BLaER1 (cell line): ENCODE measurements around the gene DNM2.
"Not testable (repeated sequence)": the region's sequence is repeated elsewhere in the genome, so short reads cannot be mapped to it uniquely, and the experiment has no call there.

Experiments
- H3K27ac ChIP-seq: shearing (Covaris generic); formaldehyde crosslinking; 2 replicates; pipeline ENCODE4 v1.8.1; 2022
- H3K27me3 ChIP-seq: shearing (Covaris generic); formaldehyde crosslinking; 2 replicates; pipeline ENCODE4 v1.8.1; 2022
- H3K36me3 ChIP-seq: shearing (Covaris generic); formaldehyde crosslinking; 2 replicates; pipeline ENCODE4 v1.8.1; 2022
- H3K4me1 ChIP-seq: shearing (Covaris generic); formaldehyde crosslinking; 2 replicates; pipeline ENCODE4 v1.8.1; 2022
- H3K4me2 ChIP-seq: shearing (Covaris generic); formaldehyde crosslinking; 2 replicates; pipeline ENCODE4 v1.8.1; 2022
- H3K4me3 ChIP-seq: shearing (Covaris generic); formaldehyde crosslinking; 2 replicates; pipeline ENCODE4 v1.8.1; 2022
- H3K9ac ChIP-seq: shearing (Covaris generic); formaldehyde crosslinking; 2 replicates; pipeline ENCODE4 v1.8.1; 2022
- H3K9me3 ChIP-seq: shearing (Covaris generic); formaldehyde crosslinking; 2 replicates; pipeline ENCODE4 v1.8.1; 2022
- H4K20me1 ChIP-seq: shearing (Covaris generic); formaldehyde crosslinking; 2 replicates; pipeline ENCODE4 v1.8.1; 2022
- Cebpa-rat ChIP-seq: shearing (Covaris generic); IDR thresholded peaks from 2 replicates; pipeline ENCODE4 v1.8.1; 2022

The DNM2 gene

DNA sequence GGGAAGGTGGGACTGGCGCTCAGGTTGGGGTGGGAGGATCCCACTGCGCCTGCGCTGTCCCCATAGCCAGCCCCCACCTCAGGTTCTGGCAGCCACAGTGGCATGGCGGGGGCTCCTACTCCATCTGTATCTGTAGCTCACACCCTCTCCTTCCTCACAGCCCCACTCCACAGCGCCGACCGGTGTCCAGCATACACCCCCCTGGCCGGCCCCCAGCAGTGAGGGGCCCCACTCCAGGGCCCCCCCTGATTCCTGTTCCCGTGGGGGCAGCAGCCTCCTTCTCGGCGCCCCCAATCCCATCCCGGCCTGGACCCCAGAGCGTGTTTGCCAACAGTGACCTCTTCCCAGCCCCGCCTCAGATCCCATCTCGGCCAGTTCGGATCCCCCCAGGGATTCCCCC is 112.1 kb downstream of the DNM2 start:
- Histone ChIP-seq H3K4me1 (peaks cover 17% of the 10 kb centered on the region), H3K27ac (no peak overlapping the region), H3K9ac (no peak overlapping the region), H3K27me3 (no peaks in the 10 kb centered on the region), H3K9me3 (no peaks in the 10 kb centered on the region), H3K4me3 (no peak overlapping the region), H3K36me3 (peaks cover 98% of the 10 kb centered on the region), H4K20me1 (peaks cover 80% of the 10 kb centered on the region), H3K4me2 (no peak overlapping the region)
- TF ChIP-seq Cebpa-rat = no peak

- no peak for TF ChIP-seq Cebpa-rat
- H3K27ac ChIP-seq = no peak overlapping the region
- no peaks in the 10 kb centered on the region for H3K27me3 ChIP-seq
- H4K20me1 ChIP-seq = peaks cover 83% of the 10 kb centered on the region
- peaks cover 98% of the 10 kb centered on the region for H3K36me3 ChIP-seq
- no peaks in the 10 kb centered on the region for H3K9me3 ChIP-seq
- no peak overlapping the region for H3K4me3 ChIP-seq
- peaks cover 20% of the 10 kb centered on the region for H3K4me1 ChIP-seq
- no peak overlapping the region for H3K9ac ChIP-seq
- H3K4me2 ChIP-seq = no peak overlapping the region
Measured at GRCh38 chr19:10830370-10830769, 112.5 kb downstream of the DNM2 start.

DNA sequence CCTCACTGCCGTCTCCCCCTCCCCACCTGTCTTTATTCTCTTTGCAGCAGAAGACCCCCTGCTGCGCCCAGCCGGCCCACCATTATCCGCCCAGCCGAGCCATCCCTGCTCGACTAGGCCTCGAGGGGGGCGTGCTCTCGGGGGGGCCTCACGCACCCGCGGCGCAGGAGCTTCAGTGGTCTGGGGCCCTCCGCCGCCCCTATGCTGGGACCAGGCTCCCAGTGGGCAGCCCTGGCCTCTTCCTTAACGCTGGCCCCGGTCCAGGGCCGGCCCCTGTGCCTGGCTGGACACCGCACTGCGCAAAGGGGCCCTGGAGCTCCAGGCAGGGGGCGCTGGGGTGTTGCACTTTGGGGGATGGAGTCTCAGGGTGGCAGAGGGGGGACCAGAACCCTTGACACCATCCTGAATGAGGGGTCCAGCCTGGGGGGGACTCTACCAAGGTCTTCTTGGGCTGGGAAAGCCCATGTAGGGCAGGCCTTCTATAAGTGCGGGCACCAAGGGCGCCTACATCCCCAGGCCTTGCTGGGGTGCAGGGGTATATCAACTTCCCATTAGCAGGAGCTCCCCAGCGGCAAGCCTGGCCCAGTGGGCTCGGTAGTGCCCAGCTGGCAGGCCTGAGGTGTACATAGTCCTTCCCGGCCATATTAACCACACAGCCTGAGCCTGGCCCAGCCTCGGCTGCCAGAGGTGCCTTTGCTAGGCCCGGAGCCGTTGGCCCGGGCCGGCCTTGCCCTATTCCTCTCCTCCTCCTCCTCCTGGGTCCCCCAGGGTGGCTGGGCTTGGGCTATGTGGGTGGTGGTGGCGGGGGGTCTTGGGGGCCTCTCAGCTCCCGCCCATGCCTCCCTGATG is 113.3 kb downstream of the DNM2 start:
- Histone ChIP-seq H3K36me3 (peaks cover 90% of the 10 kb centered on the region), H3K9ac (no peak overlapping the region), H4K20me1 (peaks cover 77% of the 10 kb centered on the region), H3K4me3 (no peak overlapping the region), H3K4me1 (peaks cover 13% of the 10 kb centered on the region), H3K9me3 (no peaks in the 10 kb centered on the region), H3K27me3 (no peaks in the 10 kb centered on the region), H3K27ac (no peak overlapping the region), H3K4me2 (no peak overlapping the region)
- TF ChIP-seq Cebpa-rat = no peak

- peaks cover 79% of the 10 kb centered on the region for H3K36me3 ChIP-seq
- no peak overlapping the region for H3K9ac ChIP-seq
- H3K27me3 ChIP-seq = no peaks in the 10 kb centered on the region
Measured at GRCh38 chr19:10831987-10832938, 114.4 kb downstream of the DNM2 start.

GRCh38 chr19:10832939-10833296 is 115.0 kb downstream of the DNM2 start:
- no peak overlapping the region for H3K9ac ChIP-seq
- H3K27ac ChIP-seq = no peak overlapping the region
- H3K27me3 ChIP-seq = no peaks in the 10 kb centered on the region
- no peak overlapping the region for H3K4me2 ChIP-seq
- no peak overlapping the region for H3K4me3 ChIP-seq
- peaks cover 73% of the 10 kb centered on the region for H3K36me3 ChIP-seq
- no peak for TF ChIP-seq Cebpa-rat
- H4K20me1 ChIP-seq = peaks cover 69% of the 10 kb centered on the region
- H3K9me3 ChIP-seq = peaks cover 13% of the 10 kb centered on the region; the same call in 1 of the 2 replicates
- peaks cover 13% of the 10 kb centered on the region for H3K4me1 ChIP-seq

More at GRCh38 chr19:10831987-10832938, 114.4 kb downstream of the DNM2 start:
- Histone ChIP-seq H3K9me3 (peaks cover 7% of the 10 kb centered on the region; the same call in 1 of the 2 replicates), H3K27ac (no peak overlapping the region), H3K4me1 (peaks cover 13% of the 10 kb centered on the region), H3K4me2 (no peak overlapping the region), H3K4me3 (no peak overlapping the region), H4K20me1 (peaks cover 69% of the 10 kb centered on the region)
- TF ChIP-seq Cebpa-rat = no peak

GRCh38 chr19:10835089-10835753 is 117.3 kb downstream of the DNM2 start:
- peak overlapping the region; percentile 81 for H3K4me2 ChIP-seq
- H4K20me1 ChIP-seq = peaks cover 53% of the 10 kb centered on the region
- H3K4me3 ChIP-seq = peak overlapping the region; percentile 81
- H3K9ac ChIP-seq = no peak overlapping the region
- no peak for TF ChIP-seq Cebpa-rat
- no peaks in the 10 kb centered on the region for H3K27me3 ChIP-seq
- peaks cover 13% of the 10 kb centered on the region for H3K4me1 ChIP-seq
- peaks cover 50% of the 10 kb centered on the region for H3K36me3 ChIP-seq
- 0 out of 2 replicates have a peak overlapping the region, but pooled peaks have one; percentile 95 for H3K27ac ChIP-seq
- H3K9me3 ChIP-seq = peaks cover 35% of the 10 kb centered on the region

GRCh38 chr19:10835754-10836478 is 118.0 kb downstream of the DNM2 start, which contains the start of gene TMED1:
TMED1 (minus strand) TSS chr19:10836212; CDS start chr19:10836191, 21 bp downstream.
- no peak for TF ChIP-seq Cebpa-rat
- H3K36me3 ChIP-seq = peaks cover 43% of the 10 kb centered on the region
- peaks cover 13% of the 10 kb centered on the region for H3K4me1 ChIP-seq
- H3K9me3 ChIP-seq = peaks cover 35% of the 10 kb centered on the region
- H3K9ac ChIP-seq = peak within 1 kb of the TSS; percentile 95
- H3K27ac ChIP-seq = peak within 1 kb of the TSS; percentile 95
- H4K20me1 ChIP-seq = peaks cover 46% of the 10 kb centered on the region
- peak within 1 kb of the TSS; percentile 81 for H3K4me3 ChIP-seq
- H3K4me2 ChIP-seq = peak within 1 kb of the TSS; percentile 81
- H3K27me3 ChIP-seq = no peaks in the 10 kb centered on the region

DNA sequence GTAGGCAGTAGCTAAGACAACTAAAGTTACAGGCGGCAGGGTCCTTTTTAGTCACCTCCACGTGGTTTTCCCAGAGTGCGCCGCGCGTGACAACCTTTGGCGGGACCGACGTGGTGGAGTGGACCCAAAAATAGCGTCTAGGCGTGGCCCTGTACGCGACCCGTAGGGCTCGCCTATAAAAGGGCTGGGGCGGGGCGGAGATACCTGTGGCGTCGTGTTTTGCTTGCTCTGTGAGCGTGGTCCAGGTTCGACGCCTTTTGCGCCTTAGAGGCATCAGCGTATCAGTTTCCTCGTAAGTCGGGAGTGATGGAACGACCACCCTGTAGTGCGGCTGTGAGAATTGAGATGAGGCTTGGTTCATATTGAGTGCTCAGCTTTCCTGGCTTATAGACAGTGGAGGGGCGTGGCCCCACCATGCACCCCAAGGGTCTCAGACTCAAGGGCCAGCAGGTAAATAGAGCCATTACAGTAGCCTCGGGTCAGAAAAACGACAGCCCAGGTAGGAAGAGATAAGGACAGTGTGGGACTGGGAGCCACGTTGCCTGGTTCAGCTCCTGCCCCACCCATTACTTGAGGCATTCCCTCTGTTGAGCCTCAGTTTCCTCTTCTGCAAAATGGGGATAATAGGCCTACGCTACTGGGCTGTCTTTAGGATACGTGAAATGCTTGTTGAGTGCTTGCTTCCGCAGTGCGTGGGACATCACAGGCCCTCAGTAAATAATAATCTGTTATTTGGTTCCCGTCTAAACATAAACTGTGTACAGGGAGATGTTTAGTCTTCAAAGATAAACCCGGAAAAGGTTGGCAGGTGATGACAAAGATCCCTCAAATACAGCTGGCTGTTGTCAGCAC is 118.8 kb downstream of the DNM2 start:
- H3K27me3 ChIP-seq = no peaks in the 10 kb centered on the region
- peaks cover 35% of the 10 kb centered on the region for H3K36me3 ChIP-seq
- peak overlapping the region; percentile 81 for H3K4me3 ChIP-seq
- no peak for TF ChIP-seq Cebpa-rat
- peaks cover 38% of the 10 kb centered on the region for H4K20me1 ChIP-seq
- H3K4me2 ChIP-seq = peak overlapping the region; percentile 81
- H3K9me3 ChIP-seq = peaks cover 35% of the 10 kb centered on the region
- peaks cover 13% of the 10 kb centered on the region for H3K4me1 ChIP-seq
- H3K27ac ChIP-seq = peak overlapping the region; percentile 95
- peak overlapping the region; percentile 95 for H3K9ac ChIP-seq

- not testable (repeated sequence) for H3K27me3 ChIP-seq, H3K27ac ChIP-seq, H3K4me2 ChIP-seq, H3K4me3 ChIP-seq, H3K9ac ChIP-seq
- peaks cover 13% of the 10 kb centered on the region for H3K4me1 ChIP-seq
- H4K20me1 ChIP-seq = peaks cover 29% of the 10 kb centered on the region
- peaks cover 26% of the 10 kb centered on the region for H3K36me3 ChIP-seq
- H3K9me3 ChIP-seq = peaks cover 36% of the 10 kb centered on the region
Measured at GRCh38 chr19:10837649-10838048, 119.8 kb downstream of the DNM2 start.
